ENCODE results near the gene CLTC. TPM values are rescaled to one million over a fixed set of nuclear protein-coding genes. Genes with fewer than 3 reads are reported as not detected.

Gene CLTC
- total RNA-seq, 2 experiments from 2014 or later: 81.5 to 89.9 TPM

- Mint-ChIP-seq H3K27me3 (no peaks in the 10 kb centered on the region), H3K4me3 (no peak overlapping the region), H3K36me3 (ENCODE audit: low read depth) (peaks cover 69% of the 10 kb centered on the region), H3K4me1 (ENCODE audit: low read depth) (peaks cover 66% of the 10 kb centered on the region), H3K27ac (peak overlapping the region; percentile 52), H3K9me3 (no peaks in the 10 kb centered on the region)
- intact Hi-C loops (cut with DNase I, micrococcal nuclease): no loop called here
- POLR2A ChIA-PET: no interaction called here
- no peaks in the 10 kb centered on the region for H3K9me3 ChIP-seq (ENCODE audit: control insufficient read depth in 1 of 2, insufficient read depth in 1 of 2, low read length in 2 of 2)
- CTCF ChIA-PET: no interaction called here
- DNase-seq (no peak), ATAC-seq (ENCODE audit: poor library complexity) (no peak)
- no peaks in the 10 kb centered on the region for H3K27me3 ChIP-seq (ENCODE audit: control insufficient read depth in 1 of 2, insufficient read depth in 2 of 2, low read length in 2 of 2)
- peaks cover 66% of the 10 kb centered on the region for H3K36me3 ChIP-seq (ENCODE audit: insufficient read depth, low read length)
- H3K4me1 ChIP-seq (ENCODE audit: insufficient read depth, low read length): peaks cover 16% of the 10 kb centered on the region
- H3K27ac ChIP-seq (ENCODE audit: low read depth in 1 of 2, low read length in 2 of 2): no peak overlapping the region
- TF ChIP-seq CTCF (IDR thresholded peaks at IDR 0.05): no peak
- no peak overlapping the region for H3K4me3 ChIP-seq (ENCODE audit: low read length)
Observed at GRCh38 chr17:59699218-59699617, 79.5 kb downstream of the CLTC start.

- Histone ChIP-seq H3K4me1 (ENCODE audit: insufficient read depth, low read length) (peaks cover 20% of the 10 kb centered on the region), H3K4me3 (ENCODE audit: low read length) (no peak overlapping the region), H3K27ac (ENCODE audit: low read depth in 1 of 2, low read length in 2 of 2) (no peak overlapping the region), H3K36me3 (ENCODE audit: insufficient read depth, low read length) (peaks cover 62% of the 10 kb centered on the region), H3K27me3 (ENCODE audit: control insufficient read depth in 1 of 2, insufficient read depth in 2 of 2, low read length in 2 of 2) (no peaks in the 10 kb centered on the region), H3K9me3 (ENCODE audit: control insufficient read depth in 1 of 2, insufficient read depth in 1 of 2, low read length in 2 of 2) (no peaks in the 10 kb centered on the region)
- no peak for TF ChIP-seq CTCF (IDR thresholded peaks at IDR 0.05)
- Mint-ChIP-seq H3K27me3 (no peaks in the 10 kb centered on the region), H3K36me3 (ENCODE audit: low read depth) (peaks cover 63% of the 10 kb centered on the region), H3K27ac (peak overlapping the region; percentile 52), H3K4me3 (no peak overlapping the region), H3K9me3 (no peaks in the 10 kb centered on the region), H3K4me1 (ENCODE audit: low read depth) (peaks cover 72% of the 10 kb centered on the region)
- intact Hi-C loops (cut with DNase I, micrococcal nuclease): loop anchor here (10.0 kb wide), 2 partner anchors 55 to 1695 kb away; partner anchors contain the start of gene SRSF1 (in 1 of the 2)
- ChIA-PET CTCF (no interaction called here), POLR2A (no interaction called here)
- DNase-seq (no peak), ATAC-seq (ENCODE audit: poor library complexity) (no peak)
Observed at GRCh38 chr17:59699786-59700185, 80.1 kb downstream of the CLTC start.

GRCh38 chr17:59702304-59702703, 82.6 kb downstream of the CLTC start:
- DNase-seq (no peak), ATAC-seq (ENCODE audit: poor library complexity) (no peak)
- Histone ChIP-seq H3K4me1 (ENCODE audit: insufficient read depth, low read length) (peaks cover 38% of the 10 kb centered on the region), H3K27me3 (ENCODE audit: control insufficient read depth in 1 of 2, insufficient read depth in 2 of 2, low read length in 2 of 2) (no peaks in the 10 kb centered on the region), H3K36me3 (ENCODE audit: insufficient read depth, low read length) (peaks cover 40% of the 10 kb centered on the region), H3K4me3 (ENCODE audit: low read length) (no peak overlapping the region), H3K9me3 (ENCODE audit: control insufficient read depth in 1 of 2, insufficient read depth in 1 of 2, low read length in 2 of 2) (no peaks in the 10 kb centered on the region), H3K27ac (ENCODE audit: low read depth in 1 of 2, low read length in 2 of 2) (no peak overlapping the region)
- ChIA-PET CTCF (no interaction called here), POLR2A (interaction anchor here (0.5 kb wide), 1 partner anchor 104 kb away, joined by 4 read pairs; no protein-coding TSS in a partner anchor)
- Mint-ChIP-seq H3K4me3 (no peak overlapping the region), H3K27ac (peak overlapping the region; percentile 42), H3K27me3 (no peaks in the 10 kb centered on the region), H3K4me1 (ENCODE audit: low read depth) (peaks cover 85% of the 10 kb centered on the region), H3K36me3 (ENCODE audit: low read depth) (peaks cover 51% of the 10 kb centered on the region), H3K9me3 (no peaks in the 10 kb centered on the region)
- intact Hi-C loops (cut with DNase I, micrococcal nuclease): loop anchor here (10.0 kb wide), 2 partner anchors 58 to 1698 kb away; partner anchors contain the start of gene SRSF1 (in 1 of the 2)
- TF ChIP-seq CTCF (IDR thresholded peaks at IDR 0.05): no peak
